Midbrain (tissue), 1 donor: ENCODE measurements around the gene LTO1.
A peak's percentile ranks its signal among the peaks of the same experiment; 100 is the strongest.

Experiments used
- DNase-seq: peaks from one replicate; lab custom pipeline; 2025; lab: John Stamatoyannopoulos, UW

The LTO1 gene

DNA sequence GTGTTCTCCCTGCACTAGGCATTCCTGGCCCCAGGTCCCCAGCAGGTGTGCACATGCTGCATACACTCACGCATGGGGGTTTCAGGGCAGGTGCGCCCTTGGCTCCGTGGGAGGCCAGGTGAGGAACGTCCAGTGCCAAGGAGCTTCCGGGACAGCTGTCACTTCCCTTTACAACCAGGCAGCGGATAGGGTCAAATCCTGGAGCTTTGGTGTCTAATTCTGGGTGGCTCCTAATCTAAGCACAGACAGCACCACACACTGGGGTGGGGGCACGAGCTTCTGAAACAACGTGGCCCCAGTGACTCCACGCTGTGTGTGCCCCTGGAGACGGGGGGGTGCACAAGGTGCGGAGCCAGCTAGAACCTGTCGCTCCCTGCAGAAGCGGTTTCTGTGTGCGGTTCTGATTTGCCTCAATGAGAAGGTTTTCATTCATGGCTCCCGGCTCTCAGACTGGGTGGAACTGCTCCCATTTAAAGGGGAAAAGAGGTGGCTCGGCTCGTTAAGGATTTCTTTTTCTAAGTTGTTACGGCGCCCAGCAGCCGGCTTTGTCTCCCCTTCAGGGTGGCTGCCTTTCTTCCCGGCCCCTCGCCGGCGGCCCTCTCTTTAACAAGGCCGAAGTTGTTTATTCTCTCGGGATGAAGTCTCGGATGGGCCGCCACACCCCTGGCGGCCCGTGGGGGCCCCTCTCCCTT is 29.2 kb downstream of the LTO1 start:
- no peak for DNase-seq

- DNase-seq = no peak
These were observed 30.0 kb downstream of the LTO1 start for GRCh38 chr11:69644962-69645675.

GRCh38 chr11:69644071-69644961 is 30.8 kb downstream of the LTO1 start:
- peak; percentile 67 for DNase-seq

DNA sequence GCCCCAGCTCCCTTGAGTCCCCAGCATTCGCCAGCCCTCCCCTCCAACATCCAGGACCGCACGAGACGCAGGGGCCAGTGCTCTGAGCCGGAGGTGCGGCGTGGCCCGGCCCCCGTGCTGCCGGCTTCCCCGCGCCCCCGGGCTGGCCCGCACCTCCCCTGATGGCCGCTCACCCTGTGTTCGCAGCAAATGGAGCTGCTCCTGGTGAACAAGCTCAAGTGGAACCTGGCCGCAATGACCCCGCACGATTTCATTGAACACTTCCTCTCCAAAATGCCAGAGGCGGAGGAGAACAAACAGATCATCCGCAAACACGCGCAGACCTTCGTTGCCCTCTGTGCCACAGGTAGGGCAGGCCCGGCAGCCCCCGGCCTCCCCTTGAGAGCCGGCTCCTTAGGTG is 31.5 kb downstream of the LTO1 start:
- DNase-seq = no peak

GRCh38 chr11:69642913-69643632 is 32.1 kb downstream of the LTO1 start:
- peak; percentile 68 for DNase-seq

GRCh38 chr11:69642549-69642912 is 32.6 kb downstream of the LTO1 start:
- DNase-seq = no peak

DNA sequence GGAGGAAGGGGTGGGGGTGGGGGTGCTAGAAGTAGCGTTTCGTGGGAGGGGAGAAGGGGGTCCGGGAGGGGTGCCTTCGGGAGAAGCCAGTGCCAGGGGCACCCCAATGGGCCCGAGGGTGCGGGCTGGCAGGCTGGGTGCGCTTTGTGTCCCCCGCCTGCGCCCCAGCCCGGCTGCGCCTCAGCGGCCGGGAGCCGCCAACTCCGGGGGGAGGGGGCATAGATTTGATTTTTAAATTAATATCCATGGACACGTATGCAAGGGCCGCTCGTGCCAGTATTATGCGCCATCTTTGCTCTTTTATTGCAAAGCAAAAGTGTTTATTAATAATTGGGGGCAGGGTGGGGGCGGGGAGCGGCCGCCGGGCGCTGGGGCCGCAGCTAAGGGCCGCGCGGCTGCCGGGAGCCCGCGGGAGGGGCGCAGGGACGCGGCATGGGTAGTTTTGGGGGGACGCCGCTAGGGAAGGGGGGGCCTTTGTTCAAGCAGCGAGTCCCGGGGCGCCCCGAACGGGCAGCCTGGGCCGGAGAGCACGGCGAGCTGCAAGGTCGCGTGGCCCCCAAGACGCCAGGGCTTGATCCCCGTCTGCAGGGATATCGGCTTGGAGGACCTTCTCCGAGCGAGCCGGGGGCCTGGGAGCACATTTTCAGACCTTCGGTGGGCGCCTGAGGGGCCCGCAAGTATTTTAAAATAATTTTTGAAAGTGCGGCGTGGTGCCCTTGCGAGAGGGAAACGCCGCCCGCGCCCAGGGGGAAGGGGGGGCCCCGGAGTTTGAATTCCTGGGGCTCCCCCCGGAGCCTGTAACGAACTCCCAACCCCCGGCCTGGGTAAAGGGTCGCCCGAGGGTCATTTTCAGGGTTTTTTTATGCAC is 33.2 kb downstream of the LTO1 start:
- no peak for DNase-seq

DNA sequence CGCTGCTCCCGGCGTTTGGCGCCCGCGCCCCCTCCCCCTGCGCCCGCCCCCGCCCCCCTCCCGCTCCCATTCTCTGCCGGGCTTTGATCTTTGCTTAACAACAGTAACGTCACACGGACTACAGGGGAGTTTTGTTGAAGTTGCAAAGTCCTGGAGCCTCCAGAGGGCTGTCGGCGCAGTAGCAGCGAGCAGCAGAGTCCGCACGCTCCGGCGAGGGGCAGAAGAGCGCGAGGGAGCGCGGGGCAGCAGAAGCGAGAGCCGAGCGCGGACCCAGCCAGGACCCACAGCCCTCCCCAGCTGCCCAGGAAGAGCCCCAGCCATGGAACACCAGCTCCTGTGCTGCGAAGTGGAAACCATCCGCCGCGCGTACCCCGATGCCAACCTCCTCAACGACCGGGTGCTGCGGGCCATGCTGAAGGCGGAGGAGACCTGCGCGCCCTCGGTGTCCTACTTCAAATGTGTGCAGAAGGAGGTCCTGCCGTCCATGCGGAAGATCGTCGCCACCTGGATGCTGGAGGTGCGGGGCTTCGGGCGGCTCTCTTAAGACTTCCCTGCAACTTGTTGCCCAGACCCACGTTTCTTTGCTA is 34.1 kb downstream of the LTO1 start, which contains the start of gene CCND1:
Gene CCND1 (plus strand): TSS at position 162 of the 587 bp plus-strand sequence. CDS start 158 bp downstream, at position 320.
- DNase-seq = peak; percentile 18

GRCh38 chr11:69640260-69640994 is 34.7 kb downstream of the LTO1 start:
- no peak for DNase-seq

DNA sequence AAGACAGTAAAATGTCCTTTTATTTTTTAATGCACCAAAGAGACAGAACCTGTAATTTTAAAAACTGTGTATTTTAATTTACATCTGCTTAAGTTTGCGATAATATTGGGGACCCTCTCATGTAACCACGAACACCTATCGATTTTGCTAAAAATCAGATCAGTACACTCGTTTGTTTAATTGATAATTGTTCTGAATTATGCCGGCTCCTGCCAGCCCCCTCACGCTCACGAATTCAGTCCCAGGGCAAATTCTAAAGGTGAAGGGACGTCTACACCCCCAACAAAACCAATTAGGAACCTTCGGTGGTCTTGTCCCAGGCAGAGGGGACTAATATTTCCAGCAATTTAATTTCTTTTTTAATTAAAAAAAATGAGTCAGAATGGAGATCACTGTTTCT is 35.3 kb downstream of the LTO1 start:
- DNase-seq = no peak

GRCh38 chr11:69638941-69639681 is 36.0 kb downstream of the LTO1 start:
- DNase-seq = peak; percentile 64

DNA sequence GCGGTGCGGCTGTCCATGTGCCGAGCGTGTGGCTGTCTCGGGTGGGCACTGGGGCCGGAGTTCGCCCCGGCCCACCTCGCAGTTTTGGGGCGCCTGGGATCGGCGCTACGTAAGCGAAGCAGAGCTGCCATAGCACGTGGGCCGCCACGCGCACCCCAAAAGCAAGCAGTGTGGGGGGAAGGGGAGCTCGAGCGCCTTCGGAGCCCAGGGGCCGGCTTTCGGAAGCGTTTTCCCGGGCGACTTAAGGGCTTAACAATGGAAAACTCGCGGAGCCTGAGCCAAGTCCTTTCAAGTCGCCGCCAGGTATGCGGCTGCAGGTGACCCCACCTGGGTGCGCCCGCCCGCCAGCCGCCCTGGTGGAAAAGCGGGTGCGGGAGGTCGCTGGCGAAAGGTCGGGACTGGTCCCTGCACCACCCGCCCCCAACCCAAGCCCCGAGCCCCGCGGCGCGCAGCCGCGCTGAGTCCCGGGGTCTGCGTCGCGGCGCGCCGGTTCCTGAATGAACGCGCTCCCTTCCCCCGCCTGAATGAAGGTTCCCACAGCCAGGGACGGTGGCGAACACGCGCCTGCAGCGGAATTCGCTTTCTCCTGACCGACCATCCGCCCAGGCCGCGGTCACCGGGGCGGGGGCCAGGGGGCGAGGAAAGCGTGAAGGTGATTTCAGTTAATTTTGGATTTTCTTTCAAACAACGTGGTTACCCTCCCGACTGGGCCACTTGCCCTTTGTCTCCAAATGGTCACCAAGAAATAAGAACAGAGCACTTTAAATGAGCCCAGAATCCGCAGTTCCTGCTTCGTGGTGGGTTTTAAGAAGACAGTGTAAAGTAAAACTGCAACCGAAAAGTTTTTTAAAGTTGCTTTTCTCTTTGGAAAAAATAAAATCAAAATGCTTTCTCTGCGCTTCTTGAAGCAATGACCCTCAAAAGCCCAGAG is 36.9 kb downstream of the LTO1 start:
- no peak for DNase-seq

- DNase-seq = no peak
These were observed 37.8 kb downstream of the LTO1 start for GRCh38 chr11:69637198-69637940.

DNA sequence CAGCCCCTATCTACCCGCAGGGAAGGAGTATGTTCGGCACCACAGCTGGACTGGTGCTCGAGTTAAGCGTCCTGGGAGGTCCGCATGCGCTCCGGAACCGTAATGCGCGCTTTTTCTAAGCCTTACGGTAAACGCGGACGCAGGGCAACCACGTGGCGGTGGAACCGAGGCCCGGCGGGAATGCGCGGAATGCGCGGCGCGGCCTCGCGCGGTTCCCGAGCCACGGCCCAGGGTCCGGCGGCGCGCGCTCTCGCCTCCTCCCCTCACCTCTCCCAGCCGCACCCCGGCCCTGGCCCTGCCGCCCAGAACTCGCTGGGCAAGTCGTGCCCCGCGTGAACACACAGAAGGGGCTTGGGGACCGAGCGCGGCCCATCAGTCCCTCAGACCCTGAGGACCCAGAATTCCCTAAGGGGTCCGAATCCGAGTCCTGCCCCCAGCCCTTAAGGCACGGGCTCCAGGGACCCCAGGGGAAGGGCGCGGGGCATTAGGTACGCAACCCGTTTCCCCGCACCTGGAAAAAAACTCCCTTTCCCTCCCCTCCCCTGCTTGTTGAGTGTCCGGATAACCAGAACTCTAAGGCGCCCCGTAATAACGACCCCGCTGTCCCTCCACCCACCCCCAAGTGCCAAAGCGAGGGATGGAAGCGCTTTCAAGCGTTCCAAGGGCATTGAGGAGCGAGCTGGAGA is 38.5 kb downstream of the LTO1 start:
- DNase-seq = peak; percentile 60

DNA sequence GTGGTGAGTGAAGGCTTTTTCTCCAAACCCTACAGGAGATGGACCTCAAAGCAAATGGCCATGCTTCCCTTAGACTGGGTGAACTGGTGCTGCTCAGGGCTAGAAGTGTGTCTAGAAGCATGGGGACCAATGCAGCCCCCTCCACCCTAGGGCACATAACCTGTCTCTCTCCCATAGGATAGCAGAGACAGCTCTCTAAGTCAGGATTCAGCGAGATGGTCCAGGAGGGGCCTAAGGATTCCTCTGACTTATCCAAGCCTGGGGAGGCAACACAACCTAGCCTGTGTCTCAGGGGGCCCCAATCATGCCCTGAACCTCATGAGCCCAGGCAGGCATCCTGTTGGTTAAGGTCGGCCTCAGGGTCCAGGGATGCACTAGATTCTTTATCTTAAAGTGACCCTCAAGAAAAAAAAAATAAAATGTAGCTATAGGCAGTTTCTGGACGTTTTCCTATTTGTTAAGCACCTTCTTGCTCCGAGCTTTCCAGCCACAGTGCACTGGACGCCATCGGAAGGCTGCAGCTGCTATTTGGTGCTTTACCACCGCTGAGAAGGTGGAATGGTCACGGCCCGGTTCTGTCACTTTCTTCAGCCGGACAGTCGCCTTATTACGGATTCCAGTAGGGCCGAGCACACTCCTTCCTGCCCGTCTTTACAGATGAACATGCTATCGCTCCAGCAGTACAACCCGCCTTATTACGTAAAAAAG is 39.2 kb downstream of the LTO1 start:
- DNase-seq = no peak

DNA sequence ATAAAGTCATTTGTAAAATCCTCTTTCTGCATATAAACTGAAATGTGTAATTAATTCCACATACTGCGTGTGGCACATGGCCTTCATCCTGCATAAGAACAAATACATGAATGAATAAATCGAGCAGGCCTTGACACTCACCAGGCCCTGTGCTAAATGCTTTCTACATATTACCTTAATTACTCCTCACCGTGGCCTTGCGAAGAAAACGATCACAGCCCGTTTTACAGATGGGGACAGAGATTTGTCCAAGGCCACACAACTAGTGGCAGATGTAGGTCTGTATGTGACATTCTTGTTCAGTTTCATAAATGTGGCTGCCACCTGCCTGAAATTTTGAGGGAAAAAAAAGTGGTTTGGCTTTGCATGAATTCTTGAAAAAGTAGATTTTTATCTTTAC is 40.0 kb downstream of the LTO1 start:
- DNase-seq = no peak
